HG02678 (cell line): ENCODE results near the gene KCNE2.
"Not testable (repeated sequence)": the region's sequence is repeated elsewhere in the genome, so short reads cannot be mapped to it uniquely, and the experiment has no call there.

Experiments
- ATAC-seq: cut with Tn5 transposase; IDR thresholded peaks from one replicate; pipeline ENCODE4 v1.9.1; 2021; ENCODE audit warnings: mild to moderate bottlenecking, moderate library complexity; ENCODE audit not compliant: unreplicated experiment

The KCNE2 gene

DNA sequence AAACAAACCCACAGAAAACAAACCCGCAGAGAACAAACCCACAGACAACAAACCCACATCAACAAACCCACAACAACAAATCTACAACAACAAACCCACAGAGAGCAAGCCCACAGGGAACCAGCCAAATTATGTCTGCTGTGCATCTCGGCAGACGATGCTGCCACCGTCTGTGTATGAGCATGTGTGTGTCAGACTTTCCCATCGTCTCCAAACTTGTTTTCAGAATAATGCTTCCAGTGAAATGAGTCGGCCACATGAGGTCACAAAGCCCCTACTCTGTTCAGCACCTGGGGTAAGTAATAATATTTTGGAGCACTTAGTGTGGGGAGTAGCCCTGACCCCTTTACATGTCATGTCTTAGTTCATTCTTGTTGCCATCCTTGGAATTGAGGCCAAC, 42.3 kb downstream of the KCNE2 start:
- ATAC-seq: not testable (repeated sequence)

DNA sequence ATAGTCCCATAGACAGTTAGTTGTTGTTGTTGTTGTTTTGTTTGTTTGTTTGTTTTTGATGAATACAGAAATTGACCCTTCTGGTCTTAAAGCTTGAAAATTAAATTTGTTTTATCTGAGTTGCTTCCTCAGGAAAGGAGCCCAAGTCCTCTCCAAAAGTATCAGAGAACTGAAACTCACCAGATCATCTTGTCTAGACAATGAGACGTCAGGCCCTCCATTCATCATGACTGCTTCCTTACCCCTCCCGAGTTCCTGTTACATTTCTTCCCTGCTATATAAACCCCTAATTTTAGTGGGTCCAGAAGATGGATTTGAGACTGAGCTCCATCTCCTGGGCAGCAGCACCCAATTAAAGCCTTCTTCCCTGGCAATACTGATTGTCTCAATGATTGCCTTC, 42.9 kb downstream of the KCNE2 start:
- ATAC-seq: not testable (repeated sequence)

DNA sequence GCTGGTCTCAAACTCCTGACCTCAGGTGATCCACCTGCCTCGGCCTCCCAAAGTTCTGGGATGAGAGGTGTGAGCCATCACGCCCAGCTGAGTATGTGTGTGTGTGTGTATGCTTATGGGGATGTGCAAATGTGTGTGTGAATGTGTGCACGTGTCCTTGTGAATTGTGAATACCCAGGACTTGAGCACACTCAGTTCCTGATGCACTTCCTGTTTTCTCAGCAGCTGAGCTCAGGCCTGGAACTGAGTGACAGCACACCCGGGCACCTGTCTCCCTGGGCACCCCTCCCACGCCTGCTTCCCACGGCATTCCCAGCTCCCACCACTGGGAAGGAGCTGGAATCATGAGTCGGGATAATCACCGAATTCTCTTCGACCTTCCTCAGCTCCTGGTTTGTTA, 43.5 kb downstream of the KCNE2 start:
- not testable (repeated sequence) for ATAC-seq

DNA sequence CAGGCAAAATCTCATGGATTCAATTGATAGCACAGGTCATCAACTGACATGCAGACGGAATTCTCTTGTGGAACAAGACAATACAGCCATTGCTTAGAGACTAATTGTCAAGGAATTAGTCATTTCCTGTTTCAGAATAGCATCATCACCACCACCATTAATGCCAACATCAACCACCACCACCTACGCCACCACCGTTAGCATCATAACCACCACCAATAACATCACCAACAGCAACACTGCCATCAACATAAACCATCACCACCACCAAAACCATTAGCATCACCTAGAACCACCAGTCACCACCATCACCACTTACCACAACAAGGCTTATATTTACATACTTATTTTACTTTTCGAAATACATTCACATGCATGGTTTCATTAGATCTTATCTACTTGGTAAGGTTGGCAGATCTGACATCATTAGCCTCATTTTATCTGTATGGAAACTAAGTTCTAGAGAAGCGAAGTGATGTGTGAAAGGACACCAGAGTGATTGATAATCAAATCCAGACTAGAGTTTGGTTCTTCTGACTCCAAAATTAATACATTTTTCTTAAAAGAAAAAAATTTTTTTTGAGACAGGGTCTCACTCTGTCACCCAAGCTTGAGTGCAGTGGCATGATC, 53.8 kb downstream of the KCNE2 start:
- ATAC-seq: not testable (repeated sequence)
